ENCODE results near the gene LMO7.
"Not testable (repeated sequence)": the region's sequence is repeated elsewhere in the genome, so short reads cannot be mapped to it uniquely, and the experiment has no call there.

LMO7 gene

DNA sequence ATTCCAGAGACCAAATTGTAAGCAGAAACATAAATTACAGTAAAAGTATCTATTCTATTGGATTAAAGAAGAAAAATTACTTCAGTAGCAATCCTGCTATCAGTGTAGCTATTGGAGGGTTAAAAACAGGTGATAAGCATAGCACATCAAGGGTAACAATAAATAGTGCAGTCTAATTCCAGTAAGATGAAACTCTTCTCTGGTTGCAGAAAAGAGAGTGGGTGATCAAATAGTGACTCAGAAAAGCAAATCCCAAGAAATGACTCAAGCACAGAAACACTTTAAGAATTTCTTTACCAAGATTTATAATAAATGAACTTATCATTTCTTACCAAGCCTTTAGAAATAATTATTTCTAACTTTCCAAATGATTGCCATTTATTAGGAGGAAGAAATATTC lies 135.7 kb downstream of the LMO7 start:
- no peak for DNase-seq (ENCODE audit: low read depth)

DNA sequence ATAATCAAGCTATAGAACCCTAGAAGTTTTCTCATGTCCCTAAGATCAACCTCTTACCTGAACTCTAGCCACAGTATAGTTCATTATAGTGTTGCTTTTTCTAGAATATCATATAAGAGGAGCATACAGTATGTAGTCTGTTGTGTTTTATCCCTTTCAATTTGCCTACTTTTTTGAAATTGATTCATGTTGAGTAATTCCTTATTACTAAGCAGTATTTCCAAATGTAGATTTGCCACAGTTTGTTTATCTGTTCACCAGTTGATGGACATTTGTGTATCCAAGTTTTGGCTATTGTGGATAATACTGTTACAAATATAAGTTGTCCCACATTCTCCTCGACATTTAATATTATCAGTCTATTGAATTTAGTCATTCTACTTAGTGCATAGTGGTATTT lies 138.0 kb downstream of the LMO7 start:
- no peak for DNase-seq (ENCODE audit: low read depth)

DNA sequence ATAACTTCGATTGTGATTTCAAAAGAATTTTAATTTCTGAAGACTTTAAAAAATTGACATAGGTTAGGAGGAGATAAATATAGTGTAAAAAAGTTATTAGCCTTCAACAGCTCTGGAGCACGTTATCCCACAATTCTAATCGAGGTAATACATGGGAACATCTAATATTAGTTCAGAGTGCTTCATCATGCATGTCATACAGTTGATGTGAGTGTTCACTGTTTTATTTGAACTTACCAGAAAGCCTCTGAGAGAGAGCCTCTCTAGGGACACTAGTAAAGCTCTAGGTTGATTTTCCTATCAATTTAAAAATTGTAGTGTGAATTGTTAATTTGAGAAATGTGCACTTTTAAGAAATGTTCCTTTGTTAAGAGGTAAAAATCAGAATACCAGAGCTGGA lies 140.4 kb downstream of the LMO7 start:
- no peak for DNase-seq (ENCODE audit: low read depth)

DNA sequence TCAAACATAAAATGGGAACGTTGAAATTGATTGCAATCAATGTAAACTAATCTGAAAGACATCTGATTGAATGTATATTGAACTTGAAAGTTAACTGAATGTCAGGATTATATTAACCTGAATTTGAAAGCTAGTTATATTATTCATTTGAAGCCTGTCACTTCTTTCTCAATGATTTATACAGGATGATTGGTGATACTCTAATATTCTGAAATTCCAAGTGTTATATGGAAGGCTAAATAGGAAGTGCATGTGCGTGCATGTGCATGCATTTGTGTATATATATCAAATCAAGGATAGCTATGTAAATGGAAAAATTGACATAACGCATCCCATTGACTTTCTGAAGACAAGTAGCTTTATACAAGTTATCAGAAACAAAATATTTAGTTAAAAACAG lies 143.3 kb downstream of the LMO7 start:
- no peak for DNase-seq (ENCODE audit: low read depth)

DNA sequence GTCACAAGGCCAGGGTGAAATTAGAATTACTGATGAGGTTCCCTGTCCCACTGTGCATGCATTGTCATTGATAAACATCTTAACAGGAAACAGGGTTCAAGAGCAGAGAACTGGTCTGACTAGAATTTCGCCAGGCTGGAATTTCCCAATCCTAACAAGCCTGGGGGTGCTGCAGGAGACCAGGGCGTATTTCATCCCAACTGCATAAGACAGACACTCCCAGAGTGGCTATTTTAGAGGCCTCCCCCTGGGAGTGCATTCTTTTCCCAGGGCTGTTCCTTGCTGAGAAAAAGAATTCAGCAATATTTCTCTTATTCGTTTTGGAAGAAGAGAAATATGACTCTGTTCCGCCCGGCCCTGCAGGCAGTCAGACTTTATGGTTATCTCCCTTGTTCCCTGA lies 144.0 kb downstream of the LMO7 start:
- not testable (repeated sequence) for DNase-seq (ENCODE audit: low read depth)

DNA sequence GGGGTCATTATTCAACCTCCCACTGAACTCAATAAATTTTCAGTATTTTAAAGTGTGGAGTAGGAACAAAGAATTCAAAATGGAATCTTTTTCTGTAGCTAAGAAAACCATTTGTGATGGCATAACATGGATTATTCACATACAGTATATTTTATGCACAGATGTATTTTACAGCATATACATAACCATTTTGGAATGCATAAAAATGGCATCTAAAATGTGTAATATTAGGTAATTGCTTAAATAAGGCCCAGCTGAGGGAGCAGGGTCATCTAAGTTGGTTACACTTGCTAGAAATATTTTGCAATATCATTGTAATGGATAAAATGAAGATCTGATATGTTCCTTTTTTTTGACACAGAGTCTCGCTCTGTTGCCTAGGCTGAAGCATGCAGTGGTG lies 146.9 kb downstream of the LMO7 start:
- DNase-seq (ENCODE audit: low read depth) = no peak

DNA sequence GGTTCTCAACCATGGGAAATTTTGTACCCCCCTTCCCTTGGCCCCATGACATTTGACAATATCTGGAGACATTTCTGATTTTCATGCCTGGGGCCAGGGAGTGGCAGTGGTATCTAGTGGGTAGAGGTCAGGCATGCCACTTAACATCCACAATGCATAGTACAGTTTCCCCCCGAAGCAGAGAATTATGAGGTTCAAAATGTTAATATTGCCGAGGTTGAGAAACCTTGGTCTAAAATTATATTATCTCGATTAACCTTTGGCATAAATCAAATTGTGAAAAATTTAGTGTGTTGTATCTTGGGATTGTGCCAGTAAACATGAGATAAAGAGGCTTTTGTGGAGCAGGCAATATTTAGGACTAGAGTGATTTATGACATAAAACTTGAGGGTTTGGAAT lies 147.9 kb downstream of the LMO7 start:
- DNase-seq (ENCODE audit: low read depth) = no peak

DNA sequence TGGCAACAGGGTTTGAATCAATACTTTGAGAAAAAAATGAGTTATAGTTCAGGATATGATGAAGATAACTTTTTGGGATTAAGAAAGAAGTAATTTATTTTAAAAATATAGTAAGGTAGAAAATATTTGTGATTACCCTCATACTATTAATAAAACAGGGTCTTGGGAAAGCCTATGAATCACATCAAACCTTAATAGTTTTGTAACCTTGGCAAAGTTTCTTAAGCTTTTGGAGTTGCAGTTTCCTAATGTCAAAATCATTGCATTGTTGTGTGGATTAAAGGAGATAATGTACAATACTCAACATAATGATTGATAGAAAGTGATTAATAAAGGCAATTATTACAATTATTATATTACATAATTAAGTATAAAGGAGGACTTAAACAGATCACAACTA lies 149.0 kb downstream of the LMO7 start:
- DNase-seq (ENCODE audit: low read depth) = no peak

DNA sequence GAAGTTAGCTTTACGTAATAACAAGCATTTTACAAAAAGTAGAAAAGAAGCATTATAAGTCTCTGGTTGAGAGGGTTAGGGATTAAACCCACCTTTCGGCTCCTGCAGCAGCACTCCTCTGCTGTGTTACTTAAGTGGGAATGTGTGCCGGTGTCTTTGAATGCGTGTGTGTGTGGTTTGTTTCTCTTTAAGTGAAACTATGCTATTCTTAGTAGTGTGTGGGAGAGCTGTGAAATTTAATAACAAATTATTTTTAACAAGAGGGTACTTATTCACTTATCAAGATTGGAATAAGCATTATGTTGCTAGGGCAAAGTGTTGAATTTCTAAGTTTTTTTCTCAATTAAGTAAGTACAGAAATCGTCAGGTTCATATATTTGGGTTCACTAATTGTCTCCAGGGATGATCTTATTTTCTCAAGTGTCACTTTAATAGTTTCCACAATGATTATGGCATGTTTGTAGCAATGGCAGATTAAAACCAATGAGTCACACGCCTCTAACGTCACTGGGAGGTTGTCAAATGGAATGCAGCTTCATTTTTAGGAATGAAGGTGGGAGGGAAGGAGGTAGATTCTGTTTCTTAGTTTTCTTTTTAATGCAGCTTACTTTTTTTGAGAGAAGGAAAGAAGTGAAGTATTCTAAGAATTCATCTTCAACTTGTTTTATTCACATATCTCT lies 151.3 kb downstream of the LMO7 start:
- no peak for DNase-seq (ENCODE audit: low read depth)

DNA sequence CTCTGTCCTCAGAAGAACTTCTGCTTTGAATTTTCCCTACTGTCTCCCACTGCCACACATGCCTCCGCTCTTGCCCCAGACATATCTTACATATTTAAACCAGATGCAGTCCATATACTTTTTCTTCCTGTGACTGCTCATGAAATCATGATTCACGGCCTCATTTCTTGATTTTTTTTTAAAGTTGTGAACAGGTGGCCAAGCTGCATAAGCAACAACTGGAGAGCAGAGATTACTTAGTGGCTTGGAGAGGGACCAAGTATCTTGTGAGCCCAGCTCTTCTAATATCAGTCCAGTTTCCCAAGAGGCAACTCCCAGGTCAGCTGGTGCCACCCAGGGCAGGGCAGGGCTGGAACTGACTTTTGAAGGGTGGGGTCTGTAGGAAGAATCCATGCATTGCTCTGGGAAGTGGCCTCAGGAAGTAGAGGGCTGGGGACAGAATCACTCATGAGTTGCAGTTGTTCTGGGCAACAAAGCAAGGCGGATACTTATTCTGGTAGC lies 152.4 kb downstream of the LMO7 start:
- DNase-seq (ENCODE audit: low read depth) = no peak

DNA sequence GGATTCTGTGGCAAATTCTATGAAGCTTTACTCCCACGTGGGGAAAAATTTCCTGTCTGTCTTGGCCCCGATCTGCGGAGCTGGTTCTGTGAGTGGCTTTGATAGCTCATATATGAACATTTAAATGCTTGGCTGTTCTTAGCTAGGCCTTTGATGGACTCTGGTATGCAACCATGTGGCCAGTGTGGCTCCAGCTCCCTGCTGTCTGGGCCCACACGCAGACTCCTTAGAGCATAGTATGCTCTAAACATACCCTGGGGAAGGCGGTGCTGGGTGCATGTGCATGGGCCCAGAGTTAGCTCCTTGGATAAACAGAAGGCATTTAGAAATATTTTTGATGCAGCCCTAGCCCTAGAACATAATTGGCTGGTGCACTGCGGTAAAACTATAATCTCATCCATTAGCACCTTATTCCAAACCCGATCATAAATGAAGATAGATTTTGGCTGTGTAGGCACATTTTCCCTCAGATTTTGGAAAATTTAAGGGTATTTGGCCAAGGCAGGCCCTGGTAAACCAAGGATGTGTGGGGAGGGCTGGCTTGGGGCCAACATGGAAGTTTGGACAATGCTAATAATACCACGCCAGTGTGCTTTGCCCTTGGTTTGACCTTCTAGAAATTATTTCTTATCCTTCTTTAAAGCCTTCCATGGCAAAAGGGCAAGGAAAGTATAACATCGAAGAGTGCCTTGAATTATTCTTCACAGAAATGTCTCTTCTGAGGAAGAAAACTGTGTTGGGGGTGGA lies 153.5 kb downstream of the LMO7 start:
- DNase-seq (ENCODE audit: low read depth) = no peak

DNA sequence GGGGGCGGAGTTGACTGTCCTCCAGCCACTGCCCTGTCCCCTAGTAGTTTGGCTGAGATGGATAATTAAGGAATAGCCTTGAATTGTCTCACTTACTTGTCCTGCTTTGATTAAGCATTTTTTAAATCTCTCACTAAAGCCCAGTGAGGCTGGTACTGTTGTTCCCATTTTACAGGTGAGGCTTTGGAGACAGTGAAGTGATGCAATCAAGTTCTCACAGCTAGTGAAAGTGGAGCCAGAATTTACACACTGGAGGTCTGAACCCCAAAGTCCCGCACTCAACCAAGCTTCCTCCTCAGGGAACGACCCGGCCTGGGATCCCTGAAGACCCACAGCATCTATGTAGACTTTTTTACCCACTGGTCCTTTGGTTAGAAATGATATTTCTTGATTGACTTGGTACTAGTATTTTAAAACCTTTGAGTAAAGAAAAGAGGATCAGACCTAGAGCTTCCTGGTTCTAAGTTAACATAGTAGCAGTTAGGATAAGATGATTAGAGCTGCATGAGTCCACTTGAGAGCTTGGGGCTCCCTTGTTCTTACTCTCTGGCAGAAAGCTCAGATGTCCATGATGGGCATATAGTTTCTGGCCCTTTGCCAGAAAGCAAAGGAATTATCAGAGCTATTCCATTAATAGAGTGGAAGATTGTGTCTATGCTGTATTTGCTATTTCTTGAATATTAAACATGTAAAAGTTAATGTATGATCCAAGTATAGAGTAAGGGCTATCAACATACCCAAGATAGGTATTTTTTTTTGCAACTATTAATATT lies 154.3 kb downstream of the LMO7 start:
- no peak for DNase-seq (ENCODE audit: low read depth)

DNA sequence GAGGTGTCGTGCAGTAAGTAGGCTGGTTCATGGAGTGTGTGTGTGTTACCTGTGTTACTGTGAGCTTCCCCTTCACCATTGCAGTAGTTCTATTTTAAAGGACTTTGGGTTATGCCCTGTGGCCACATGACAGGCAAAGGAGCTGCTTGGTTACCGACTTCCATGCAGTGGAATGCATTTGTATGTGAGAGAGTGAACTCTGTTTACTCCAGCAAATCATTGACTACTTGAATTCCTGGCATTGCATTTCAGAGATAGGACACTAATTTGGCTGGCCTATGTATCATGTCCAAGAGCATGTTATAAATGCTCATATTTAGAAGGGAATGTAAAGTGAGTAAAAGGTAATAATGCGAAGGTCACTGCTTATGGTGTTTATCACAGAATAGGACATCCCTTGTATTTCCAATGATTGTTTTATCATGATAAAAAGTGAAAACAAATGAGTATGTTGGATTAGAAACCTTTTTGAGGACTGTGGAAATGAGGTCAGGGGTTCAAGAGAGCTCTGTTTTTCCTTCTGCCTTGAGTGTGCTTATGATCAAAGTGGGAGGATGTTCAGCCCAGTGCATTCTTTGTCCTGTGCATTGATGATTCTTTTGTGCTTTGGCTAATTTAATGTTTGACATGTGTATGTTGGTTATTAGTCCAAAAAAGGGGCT lies 156.5 kb downstream of the LMO7 start:
- DNase-seq (ENCODE audit: low read depth) = no peak

DNA sequence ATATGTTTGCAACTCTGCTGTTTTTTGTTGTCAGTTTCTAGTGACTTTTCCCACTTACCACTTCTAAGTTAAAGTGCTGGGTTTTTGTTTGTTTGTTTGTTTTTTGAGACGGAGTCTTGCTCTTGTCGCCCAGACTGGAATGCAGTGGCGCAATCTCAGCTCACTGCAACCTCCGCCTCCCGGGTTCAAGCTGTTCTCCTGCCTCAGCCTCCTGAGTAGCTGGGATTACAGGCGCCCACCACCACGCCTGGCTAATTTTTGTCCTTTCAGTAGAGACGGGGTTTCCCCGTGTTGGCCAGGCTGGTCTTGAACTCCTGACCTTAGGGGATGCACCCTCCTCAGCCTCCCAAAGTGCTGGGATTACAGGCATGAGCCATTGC lies 157.0 kb downstream of the LMO7 start:
- not testable (repeated sequence) for DNase-seq (ENCODE audit: low read depth)

DNA sequence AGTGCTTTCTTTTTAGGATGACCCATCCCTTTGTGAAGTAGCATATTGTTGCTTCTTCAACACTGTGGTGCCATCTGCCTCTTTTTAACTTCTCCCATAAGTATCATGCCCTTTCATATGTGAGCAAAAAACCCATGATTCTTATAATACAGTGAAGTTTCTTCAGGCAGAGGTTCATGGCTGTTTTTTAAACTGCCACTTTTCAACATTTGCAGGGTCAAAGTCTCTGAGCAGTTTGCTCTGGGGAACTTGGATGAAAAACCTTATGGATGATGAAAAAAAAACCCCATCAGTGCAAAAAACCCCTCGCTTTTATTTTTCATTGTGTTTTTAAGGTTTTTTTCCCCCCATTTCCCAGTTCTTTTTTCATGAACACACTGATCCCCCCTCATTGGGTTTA lies 158.5 kb downstream of the LMO7 start:
- DNase-seq (ENCODE audit: low read depth) = no peak

DNA sequence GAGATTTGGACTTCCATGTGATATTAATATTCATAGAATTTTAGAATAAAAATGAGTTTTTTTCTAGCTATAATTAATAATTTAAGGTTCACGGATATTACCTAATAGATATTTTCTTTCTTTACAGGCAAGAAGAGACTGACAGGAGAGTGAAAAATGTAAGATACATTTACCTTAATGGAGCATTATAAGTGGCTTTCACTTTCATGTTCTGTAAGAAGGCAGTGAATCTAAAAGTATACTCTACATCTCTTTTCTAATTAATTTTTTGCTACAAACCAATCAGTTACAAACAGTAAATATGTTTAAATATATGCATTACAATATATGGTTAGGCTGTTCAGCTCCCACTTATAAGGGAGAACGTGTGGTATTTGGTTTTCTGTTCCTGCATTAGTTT lies 159.1 kb downstream of the LMO7 start:
- no peak for DNase-seq (ENCODE audit: low read depth)

DNA sequence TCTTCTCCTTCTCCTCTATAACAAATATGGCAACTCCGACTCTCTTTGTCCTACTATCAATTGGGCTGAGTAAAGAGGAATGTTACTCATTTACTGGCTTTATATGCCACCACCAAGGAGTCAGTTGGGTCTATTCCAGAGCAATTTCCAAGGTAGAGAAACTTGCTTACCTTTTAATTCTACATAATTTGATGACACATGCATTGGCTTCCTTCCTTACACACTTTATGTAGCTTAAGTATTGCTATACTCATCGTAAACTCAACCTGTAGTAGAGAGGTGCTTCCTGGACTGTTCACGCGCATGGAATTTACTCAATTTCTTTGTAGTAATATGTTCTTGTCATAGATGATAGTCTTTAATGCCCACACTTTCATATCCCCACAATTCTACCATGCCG lies 160.7 kb downstream of the LMO7 start:
- DNase-seq (ENCODE audit: low read depth) = no peak

DNA sequence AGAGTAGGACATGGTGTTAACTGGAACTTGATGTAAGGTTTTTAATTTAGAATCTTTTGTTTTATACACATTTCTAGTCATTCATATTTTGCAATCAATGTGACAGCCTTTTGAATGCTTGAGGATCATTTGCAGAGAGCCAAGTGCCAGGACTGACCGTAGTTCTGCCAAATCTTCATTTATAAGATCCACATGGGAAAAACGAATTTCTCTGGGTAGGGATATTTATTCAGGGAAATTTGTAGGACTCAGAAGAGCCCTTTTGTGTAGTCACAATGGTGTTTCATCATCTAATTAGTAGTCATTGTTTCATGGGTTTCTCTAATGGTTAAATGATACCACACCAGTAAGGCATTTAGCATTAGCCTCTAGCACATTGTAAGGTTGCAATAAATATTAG lies 161.1 kb downstream of the LMO7 start:
- no peak for DNase-seq (ENCODE audit: low read depth)

DNA sequence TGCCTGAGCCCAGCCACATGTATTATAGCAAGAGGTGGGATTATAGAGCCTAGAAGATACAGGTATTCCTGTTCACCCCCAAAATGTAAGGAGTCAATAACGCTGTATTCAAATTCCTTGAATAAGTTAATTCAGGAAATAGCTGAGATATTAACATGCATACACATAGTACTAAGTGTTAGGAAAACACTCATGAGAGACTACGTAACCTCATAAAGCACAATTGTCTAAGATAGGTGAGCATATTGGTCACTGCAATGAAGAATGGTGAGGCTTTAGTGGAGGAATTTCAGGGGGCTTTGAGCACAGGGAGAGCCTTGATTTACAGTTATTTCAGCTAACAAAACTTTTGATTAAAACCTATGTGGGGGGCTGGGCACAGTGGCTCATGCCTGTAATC lies 161.6 kb downstream of the LMO7 start:
- no peak for DNase-seq (ENCODE audit: low read depth)

DNA sequence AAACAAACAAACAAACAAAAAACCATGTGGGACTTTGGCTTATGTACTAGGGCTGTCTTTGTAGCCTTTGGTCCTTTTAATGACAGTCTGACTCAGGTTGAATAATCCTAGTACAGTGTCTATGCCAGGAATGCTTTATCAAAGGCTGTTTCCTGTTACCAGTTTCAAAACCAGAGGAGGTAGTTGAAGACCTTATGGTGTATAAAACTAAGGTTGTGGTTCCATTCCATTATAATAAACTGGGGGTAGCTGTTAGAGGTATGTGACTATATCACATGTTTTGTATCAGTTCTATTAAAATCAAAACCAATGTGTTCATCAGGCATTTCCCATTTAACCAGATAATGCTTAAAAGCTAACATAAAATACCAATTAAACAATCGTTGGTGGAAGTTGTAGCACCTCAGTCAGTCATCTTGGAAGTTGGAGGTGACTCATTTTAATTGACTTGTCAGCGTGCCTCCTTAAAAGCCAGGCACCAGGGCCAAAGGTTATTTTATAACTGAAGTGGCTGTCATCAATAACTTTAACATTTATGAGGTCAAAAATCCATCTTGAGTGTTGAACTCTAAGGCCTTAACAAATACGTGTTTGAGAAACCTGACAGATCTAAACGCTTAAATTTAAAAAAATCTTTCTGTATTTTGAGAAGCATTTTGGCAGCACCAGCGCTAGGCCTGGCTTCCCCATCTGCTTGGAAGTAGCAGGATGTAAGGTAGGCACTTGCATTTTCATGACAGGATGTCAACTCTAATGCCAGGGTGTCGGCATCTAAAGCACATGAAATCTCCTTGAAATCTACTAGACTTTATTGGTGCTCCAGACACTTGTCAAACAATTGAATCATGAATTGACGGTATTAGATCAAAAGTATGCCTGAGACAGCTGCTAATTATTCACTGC lies 162.5 kb downstream of the LMO7 start:
- DNase-seq (ENCODE audit: low read depth) = no peak

DNA sequence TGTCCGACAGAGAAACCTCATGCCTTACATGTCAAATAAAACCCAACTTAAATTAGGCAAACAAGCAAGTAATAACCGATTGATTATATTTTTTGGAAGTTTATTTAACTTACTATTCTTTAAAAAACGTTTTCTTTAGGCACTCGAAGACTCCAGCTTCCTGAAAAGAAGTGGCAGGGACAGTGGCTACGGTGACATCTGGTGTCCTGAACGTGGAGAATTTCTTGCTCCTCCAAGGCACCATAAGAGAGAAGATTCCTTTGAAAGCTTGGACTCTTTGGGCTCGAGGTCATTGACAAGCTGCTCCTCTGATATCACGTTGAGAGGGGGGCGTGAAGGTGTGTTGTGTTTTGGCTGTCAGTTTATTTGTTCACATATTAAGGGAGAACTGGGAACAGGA lies 164.4 kb downstream of the LMO7 start:
- DNase-seq (ENCODE audit: low read depth) = no peak

Data from stimulated activated CD8-positive, alpha-beta memory T cell treated with anti-CD3 and anti-CD28 coated beads, Interleukin-12 subunit alpha, Interleukin-12 subunit beta, amount 100 ng/mL, for 4 hours (primary cell).